ENCODE measurements around the gene PRUNE2.

- TF ChIP-seq MAX (CRISPR knock-in tag; IDR thresholded peaks at IDR 0.05) (no peak), USF2 (CRISPR knock-in tag; IDR thresholded peaks at IDR 0.05) (no peak), CEBPB (tag; IDR thresholded peaks at IDR 0.05) (no peak), ELF4 (CRISPR knock-in tag; IDR thresholded peaks at IDR 0.05) (no peak), NR2C1 (IDR thresholded peaks at IDR 0.05) (no peak), NR2C1 (tag; IDR thresholded peaks at IDR 0.05) (no peak), CTCF (IDR thresholded peaks at IDR 0.05 in 2 of 3, conservative IDR thresholded peaks at IDR 0.05 in 1 of 3; ENCODE audit: insufficient read depth in 2 of 3, low read depth in 1 of 3, low read length in 3 of 3) (no peak), EP300 (IDR thresholded peaks at IDR 0.05; ENCODE audit: low read length) (no peak), POLR2A (conservative IDR thresholded peaks at IDR 0.05) (no peak), FOXP4 (CRISPR knock-in tag; IDR thresholded peaks at IDR 0.05; ENCODE audit: borderline replicate concordance) (no peak), TAF1 (IDR thresholded peaks at IDR 0.05; ENCODE audit: control insufficient read depth, extremely low read depth, insufficient read depth, low read length, severe bottlenecking) (no peak), JUNB (CRISPR knock-in tag; conservative IDR thresholded peaks at IDR 0.05) (no peak)
These were observed 697 bp upstream of the PRUNE2 start for GRCh38 chr9:76906647-76906975.

All from K562 (cell line).